Measurements from ENCODE around the gene ITGA7.

DNA sequence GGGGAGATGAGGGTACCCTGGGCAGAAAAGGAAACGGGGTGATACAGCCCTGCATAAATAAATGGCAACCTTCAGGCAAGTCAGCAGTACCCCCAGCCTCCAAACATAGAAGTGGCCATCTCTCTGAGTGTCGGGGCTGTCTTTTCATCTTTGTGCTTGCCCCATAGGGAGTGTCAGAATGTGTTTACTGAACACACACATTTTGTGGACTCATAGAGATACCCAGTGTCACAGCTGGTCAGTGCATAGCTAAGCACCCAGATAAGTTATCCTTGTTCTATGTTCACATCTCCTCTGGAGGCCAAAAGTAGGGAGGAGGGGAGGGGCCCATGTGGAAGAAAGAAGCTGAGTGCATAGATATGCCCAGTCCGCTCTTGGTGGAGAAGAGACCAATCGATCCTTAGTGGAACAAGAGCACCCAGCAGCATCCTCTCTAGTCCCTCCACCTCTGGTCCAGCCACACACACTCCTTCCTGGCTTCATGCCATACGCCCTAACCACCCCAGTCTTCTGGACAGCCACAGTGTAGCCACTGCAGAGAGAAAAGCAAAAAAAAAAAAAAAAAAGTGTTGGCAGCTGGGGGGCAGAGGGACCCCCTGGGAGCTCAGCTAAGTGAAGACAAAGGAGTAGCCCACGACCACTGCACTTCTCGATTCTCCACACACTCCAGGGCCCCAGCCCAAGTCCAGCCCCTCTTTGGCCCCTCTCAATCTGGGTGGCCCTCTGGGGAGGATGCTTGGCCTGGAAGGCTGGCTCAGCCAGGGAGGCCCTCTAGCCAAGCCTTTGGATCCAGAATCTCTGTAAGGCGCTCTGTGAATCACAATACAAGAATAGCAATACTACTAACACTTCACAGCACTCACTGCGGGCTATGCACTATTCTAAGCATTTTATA, 2.6 kb downstream of the ITGA7 start:
- no peak for TF ChIP-seq EZH2 (IDR thresholded peaks at IDR 0.05; ENCODE audit: borderline replicate concordance, low read depth, low read length, poor library complexity, severe bottlenecking)
- TF ChIP-seq, protein P1, sequence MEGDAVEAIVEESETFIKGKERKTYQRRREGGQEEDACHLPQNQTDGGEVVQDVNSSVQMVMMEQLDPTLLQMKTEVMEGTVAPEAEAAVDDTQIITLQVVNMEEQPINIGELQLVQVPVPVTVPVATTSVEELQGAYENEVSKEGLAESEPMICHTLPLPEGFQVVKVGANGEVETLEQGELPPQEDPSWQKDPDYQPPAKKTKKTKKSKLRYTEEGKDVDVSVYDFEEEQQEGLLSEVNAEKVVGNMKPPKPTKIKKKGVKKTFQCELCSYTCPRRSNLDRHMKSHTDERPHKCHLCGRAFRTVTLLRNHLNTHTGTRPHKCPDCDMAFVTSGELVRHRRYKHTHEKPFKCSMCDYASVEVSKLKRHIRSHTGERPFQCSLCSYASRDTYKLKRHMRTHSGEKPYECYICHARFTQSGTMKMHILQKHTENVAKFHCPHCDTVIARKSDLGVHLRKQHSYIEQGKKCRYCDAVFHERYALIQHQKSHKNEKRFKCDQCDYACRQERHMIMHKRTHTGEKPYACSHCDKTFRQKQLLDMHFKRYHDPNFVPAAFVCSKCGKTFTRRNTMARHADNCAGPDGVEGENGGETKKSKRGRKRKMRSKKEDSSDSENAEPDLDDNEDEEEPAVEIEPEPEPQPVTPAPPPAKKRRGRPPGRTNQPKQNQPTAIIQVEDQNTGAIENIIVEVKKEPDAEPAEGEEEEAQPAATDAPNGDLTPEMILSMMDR (conservative IDR thresholded peaks at IDR 0.05; ENCODE audit: low read depth, low read length), result no peak
